A549 (cell line): Measurements from ENCODE around the gene KCNN4. TPM values are rescaled to one million over a fixed set of nuclear protein-coding genes. Genes with fewer than 3 reads are reported as not detected.

Source experiments
- ATAC-seq, 2 experiments: fragments of 200-7000 bp in 1 of 2; fragments of >200 bp in 1 of 2; cut with Nextera tagmentation in 1 of 2; cut with Tn5 transposase in 1 of 2; 3 replicates each; pipeline versions ENCODE4 v1.8.0 to v1.9.1; 2018 to 2020; ENCODE audit warnings: mild to moderate bottlenecking in 1 of 2, moderate library complexity in 1 of 2
- CTCF ChIA-PET: fragments of 300-600 bp; sonication (Branson Sonifier 250); formaldehyde crosslinking; extraction: SDS; loops from one replicate; lab custom pipeline; 2021; ENCODE audit warnings: antibody characterized with exemption, inconsistent platforms; lab: Yijun Ruan, JAX
- POLR2A ChIA-PET: fragments of 350-600 bp; formaldehyde crosslinking; extraction: SDS; loops from one replicate; lab custom pipeline; 2021; ENCODE audit warnings: antibody characterized with exemption, inconsistent platforms; lab: Yijun Ruan, JAX
- DNase-seq, 2 experiments: peaks; one replicate each; pipeline versions ENCODE4 v3.0.0 to v3.0.0-alpha.2; 2011 to 2016; ENCODE audit warnings: low read depth in 1 of 2, low spot score in 1 of 2
- FAIRE-seq: peaks from 2 replicates; lab custom pipeline; 2011; peaks lifted over from hg19 to GRCh38; lab: Jason Lieb, UNC
- H3K27ac ChIP-seq, 2 experiments: fragments of >200 bp; sonication (Bioruptor Twin); formaldehyde crosslinking; 3 replicates each; pipeline ENCODE4 v1.5.1; 2016 to 2017
- H3K4me1 ChIP-seq: fragments of >200 bp; sonication (Bioruptor Twin); formaldehyde crosslinking; 3 replicates; pipeline ENCODE4 v1.6.1; 2016
- H3K4me2 ChIP-seq: fragments of >200 bp; sonication (Bioruptor Twin); formaldehyde crosslinking; 3 replicates; pipeline ENCODE4 v1.6.1; 2016
- H3K4me3 ChIP-seq: fragments of >200 bp; sonication (Bioruptor Twin); formaldehyde crosslinking; 3 replicates; pipeline ENCODE4 v1.5.1; 2016
- H3K9me3 ChIP-seq: fragments of >200 bp; sonication (Bioruptor Twin); formaldehyde crosslinking; 3 replicates; pipeline ENCODE4 v1.6.1; 2016
- BHLHE40 ChIP-seq: IDR thresholded peaks from 2 replicates; pipeline ENCODE4 v1.6.1; 2012; ENCODE audit warnings: low read depth, low read length, inconsistent platforms
- CTCF ChIP-seq: fragments of >200 bp; sonication (Bioruptor Twin); formaldehyde crosslinking; IDR thresholded peaks from 3 replicates; pipeline ENCODE4 v1.5.1; 2016
- EHF ChIP-seq: fragments of 250-450 bp; sonication (Bioruptor Pico); IDR thresholded peaks from 2 replicates; pipeline ENCODE4 v1.5.0; 2020; ENCODE audit warnings: mild to moderate bottlenecking
- ELK1 ChIP-seq: fragments of 150-350 bp; IDR thresholded peaks from 2 replicates; pipeline ENCODE4 v1.6.1; 2014; ENCODE audit warnings: low read depth, mild to moderate bottlenecking, low read length
- EP300 ChIP-seq, 2 experiments: fragments of >200 bp; sonication (Bioruptor Twin); formaldehyde crosslinking; IDR thresholded peaks; 2 replicates in 1 of 2; 3 replicates in 1 of 2; pipeline ENCODE4 v1.6.1; 2016 to 2017
- ESRRA ChIP-seq: fragments of 150-350 bp; IDR thresholded peaks from 2 replicates; pipeline ENCODE4 v1.6.1; 2014; ENCODE audit warnings: mild to moderate bottlenecking, low read length, borderline replicate concordance
- GATA3 ChIP-seq: IDR thresholded peaks from 2 replicates; pipeline ENCODE4 v1.6.1; 2012; ENCODE audit warnings: borderline replicate concordance
- HDAC2 ChIP-seq: fragments of 200-600 bp; sonication (generic); IDR thresholded peaks from 2 replicates; pipeline ENCODE4 v1.6.1; 2016
- HES2 ChIP-seq: fragments of >200 bp; sonication (Bioruptor Twin); formaldehyde crosslinking; IDR thresholded peaks from 2 replicates; pipeline ENCODE4 v1.6.1; 2016
- HOXA7 ChIP-seq: fragments of 250-450 bp; sonication (Bioruptor Pico); IDR thresholded peaks from 2 replicates; pipeline ENCODE4 v1.5.0; 2020; ENCODE audit warnings: mild to moderate bottlenecking, moderate library complexity
- HOXB5 ChIP-seq: fragments of 250-450 bp; sonication (Bioruptor Pico); IDR thresholded peaks from 2 replicates; pipeline ENCODE4 v1.5.0; 2020; ENCODE audit warnings: mild to moderate bottlenecking, moderate library complexity
- JUNB ChIP-seq: fragments of >200 bp; sonication (Bioruptor Twin); formaldehyde crosslinking; IDR thresholded peaks from 2 replicates; pipeline ENCODE4 v1.6.1; 2016
- KDM5A ChIP-seq: fragments of 200-600 bp; sonication (generic); IDR thresholded peaks from 2 replicates; pipeline ENCODE4 v1.6.1; 2016; ENCODE audit warnings: antibody characterized with exemption, mild to moderate bottlenecking
- MYC ChIP-seq: IDR thresholded peaks from 2 replicates; pipeline ENCODE4 v1.6.1; 2012; ENCODE audit warnings: mild to moderate bottlenecking, inconsistent platforms, low read length, improper control_type of control experiment, borderline replicate concordance
- NFE2L2 ChIP-seq: fragments of 150-350 bp; conservative IDR thresholded peaks from 2 replicates; pipeline ENCODE4 v1.6.1; 2014; ENCODE audit warnings: low read length
- NPAS2 ChIP-seq: fragments of 250-450 bp; sonication (Bioruptor Pico); IDR thresholded peaks from 2 replicates; pipeline ENCODE4 v1.8.0; 2022; ENCODE audit warnings: mild to moderate bottlenecking, moderate library complexity, borderline replicate concordance
- PBX3 ChIP-seq: IDR thresholded peaks from 2 replicates; pipeline ENCODE4 v1.6.1; 2012
- PHF8 ChIP-seq: fragments of 200-600 bp; sonication (generic); IDR thresholded peaks from 2 replicates; pipeline ENCODE4 v1.6.1; 2016; ENCODE audit warnings: low read depth, mild to moderate bottlenecking, antibody characterized with exemption, moderate library complexity, borderline replicate concordance
- RAD21 ChIP-seq, 2 experiments: fragments of >200 bp in 1 of 2; sonication (Bioruptor Twin) in 1 of 2; formaldehyde crosslinking in 1 of 2; IDR thresholded peaks in 1 of 2; conservative IDR thresholded peaks in 1 of 2; 2 replicates in 1 of 2; 3 replicates in 1 of 2; pipeline ENCODE4 v1.6.1; 2012 to 2018; ENCODE audit warnings: inconsistent platforms in 1 of 2
- RFX5 ChIP-seq: fragments of 450-650 bp; IDR thresholded peaks from 2 replicates; pipeline ENCODE4 v1.7.1; 2014; ENCODE audit warnings: antibody characterized with exemption, mild to moderate bottlenecking, moderate library complexity
- TP53 ChIP-seq: fragments of 250-450 bp; sonication (Bioruptor Pico); IDR thresholded peaks from 2 replicates; pipeline ENCODE4 v1.5.0; 2021; ENCODE audit warnings: mild to moderate bottlenecking, moderate library complexity
- WGBS: methylation state at CpG from one replicate; pipeline ENCODE4 v1.1.6; 2017; ENCODE audit errors: missing lambda C conversion rate; 5-methylcytosine and 5-hydroxymethylcytosine counted together
- polyA plus RNA-seq, 4 experiments: library from polyadenylated mRNA; depleted of rRNA in 3 of 4; stranded (reverse); fragments of >200 nt; fragmentation: RNase III in 1 of 4; extraction: RNeasy Plus Mini Kit Qiagen cat#74134 plus additional on column Dnase treatment in 1 of 4; gene quantifications; 2 replicates in 3 of 4; 3 replicates in 1 of 4; pipeline ENCODE4 v1.2.3, GENCODE V29; 2011 to 2017

Gene KCNN4
- polyA plus RNA-seq, 2 of the 4 experiments (the other 2 are of a cell fraction), result 15.7 to 21.0 TPM

GRCh38 chr19:43789029-43789428, 8.3 kb upstream of the KCNN4 start (continued):
- TF ChIP-seq NPAS2 (no peak), HOXB5 (CRISPR knock-in tag) (peak; percentile 45; the same call in 1 of the 2 replicates), RAD21 (conservative IDR thresholded peaks at IDR 0.05 in 1 of 2, IDR thresholded peaks at IDR 0.05 in 1 of 2) (no peak), EP300 (IDR thresholded peaks at IDR 0.05) (no peak), RFX5 (no peak), ESRRA (no peak), TP53 (CRISPR knock-in tag) (no peak), HES2 (no peak)
- TF ChIP-seq, all 56 proteins: peak for 4

- H3K9me3 ChIP-seq, result no peaks in the 10 kb centered on the region
- 32% methylated on average over 1 of the region's 1 CpG for whole genome bisulfite sequencing
- ChIA-PET POLR2A (no interaction called here), CTCF (interaction anchor here (0.6 to 24.0 kb wide), 8 partner anchors 9 to 821 kb away, joined by 3 to 565 read pairs (median 5); partner anchors contain the start of gene SMG9)
- TF ChIP-seq KDM5A, result no peak
- no peak for TF ChIP-seq ELK1
- no peak for TF ChIP-seq GATA3
- TF ChIP-seq HDAC2, result no peak
- no peak for TF ChIP-seq BHLHE40
- TF ChIP-seq HOXB5 (CRISPR knock-in tag), result no peak
- no peak for TF ChIP-seq JUNB
- no peak for TF ChIP-seq HOXA7
- TF ChIP-seq MYC, result no peak
- no peak for TF ChIP-seq PBX3
- TF ChIP-seq EHF (CRISPR knock-in tag), result no peak
- no peak for TF ChIP-seq PHF8
- no peak for TF ChIP-seq CTCF
- no peak for TF ChIP-seq NFE2L2
- no peak overlapping the region for H3K4me3 ChIP-seq
- H3K4me2 ChIP-seq, result no peak overlapping the region
- DNase-seq (no peak), ATAC-seq (no peak), FAIRE-seq (no peak)
- no peak overlapping the region; a peak in 1 of 6 replicates for H3K27ac ChIP-seq
- peaks cover 35% of the 10 kb centered on the region for H3K4me1 ChIP-seq
Measured at GRCh38 chr19:43786665-43787064, 5.9 kb upstream of the KCNN4 start.
